Activated CD8-positive, alpha-beta T cell treated with anti-CD3 and anti-CD28 coated beads for 36 hours (primary cell): ENCODE data around the gene HES3. TPM values are rescaled to one million over a fixed set of nuclear protein-coding genes. Genes with fewer than 3 reads are reported as not detected.

ENCODE experiments used
- ATAC-seq: fragments of 200-7000 bp; cut with Tn5 transposase; one replicate; pipeline ENCODE4 v1.10.0; 2021; ENCODE audit warnings: mild to moderate bottlenecking, moderate library complexity
- CTCF ChIA-PET: fragments of 350-600 bp; sonication (Branson Sonifier 250); formaldehyde crosslinking; loops from one replicate; lab custom pipeline; 2021; ENCODE audit warnings: antibody characterized with exemption; lab: Charles Lee
- POLR2A ChIA-PET: fragments of 350-600 bp; sonication (Branson Sonifier 250); formaldehyde crosslinking; loops from one replicate; lab custom pipeline; 2021; ENCODE audit warnings: antibody characterized with exemption; lab: Charles Lee
- DNase-seq: peaks from one replicate; pipeline ENCODE4 v3.0.0-alpha.2; 2020
- H3K27ac Mint-ChIP-seq: one replicate; pipeline ENCODE4 v1.8.0; 2021; ENCODE audit warnings: mild to moderate bottlenecking, mixed read lengths
- H3K27me3 Mint-ChIP-seq: one replicate; pipeline ENCODE4 v1.8.0; 2021; ENCODE audit warnings: mixed read lengths
- H3K36me3 Mint-ChIP-seq: one replicate; pipeline ENCODE4 v1.8.0; 2021; ENCODE audit warnings: low read depth, mixed read lengths
- H3K4me1 Mint-ChIP-seq: one replicate; pipeline ENCODE4 v1.8.0; 2021; ENCODE audit warnings: low read depth, mixed read lengths
- H3K4me3 Mint-ChIP-seq: one replicate; pipeline ENCODE4 v1.8.0; 2021; ENCODE audit warnings: mild to moderate bottlenecking, moderate library complexity, mixed read lengths
- H3K9me3 Mint-ChIP-seq: one replicate; pipeline ENCODE4 v1.8.0; 2021; ENCODE audit warnings: mixed read lengths
- CTCF ChIP-seq: fragments of 200-600 bp; IDR thresholded peaks from one replicate; pipeline ENCODE4 v1.8.0; 2022; ENCODE audit warnings: antibody characterized with exemption, mild to moderate bottlenecking
- intact Hi-C: fragments of 100-400 bp; cut with micrococcal nuclease; formaldehyde crosslinking; loops from one replicate; pipeline ENCODE4 v1.10.0; 2022
- total RNA-seq, 2 experiments: library from RNA; stranded (reverse); gene quantifications; one replicate each; pipeline ENCODE4 v1.2.3, GENCODE V29; 2021

Gene HES3
- total RNA-seq, 2 experiments from 2014 or later, result not detected

- intact Hi-C loops, result no loop called here
- ChIA-PET CTCF (interaction anchor here (0.6 to 2.4 kb wide), 2 partner anchors 15 to 21 kb away, joined by 3 to 8 read pairs; no protein-coding TSS in a partner anchor), POLR2A (interaction anchor here (1.1 to 1.9 kb wide), 2 partner anchors 9 to 20 kb away, joined by 3 to 4 read pairs; partner anchors contain the start of gene RNF207)
- Mint-ChIP-seq H3K9me3 (no peaks in the 10 kb centered on the region), H3K4me1 (no peaks in the 10 kb centered on the region), H3K27ac (no peak overlapping the region), H3K4me3 (no peak overlapping the region), H3K36me3 (peaks cover 33% of the 10 kb centered on the region), H3K27me3 (no peaks in the 10 kb centered on the region)
- ATAC-seq (no peak), DNase-seq (no peak)
- TF ChIP-seq CTCF, result no peak
These were observed 18.3 kb upstream of the HES3 start for GRCh38 chr1:6225651-6226050.

- intact Hi-C loops, result no loop called here
- H3K9me3 Mint-ChIP-seq, result no peaks in the 10 kb centered on the region
- H3K27me3 Mint-ChIP-seq, result peaks cover under 1% of the 10 kb centered on the region
- TF ChIP-seq CTCF, result no peak
- no peak overlapping the region for H3K27ac Mint-ChIP-seq
- H3K36me3 Mint-ChIP-seq, result peaks cover 38% of the 10 kb centered on the region
- POLR2A ChIA-PET, result interaction anchor here (1.0 to 1.2 kb wide), 2 partner anchors 16 to 367 kb away, joined by 3 read pairs; no protein-coding TSS in a partner anchor
- CTCF ChIA-PET, result interaction anchor here (2.4 kb wide), 1 partner anchor 13 kb away, joined by 5 read pairs; no protein-coding TSS in a partner anchor
- peaks cover 19% of the 10 kb centered on the region for H3K4me1 Mint-ChIP-seq
- no peak overlapping the region for H3K4me3 Mint-ChIP-seq
- DNase-seq (no peak), ATAC-seq (no peak)
These were observed 10.6 kb upstream of the HES3 start for GRCh38 chr1:6233376-6233775.

GRCh38 chr1:6234502-6235295 is 9.3 kb upstream of the HES3 start:
- ChIA-PET CTCF (interaction anchor here (0.7 to 4.9 kb wide), 8 partner anchors 12 to 170 kb away, joined by 3 to 32 read pairs (median 4); partner anchors contain the start of gene GPR153), POLR2A (interaction anchor here (0.7 to 1.4 kb wide), 9 partner anchors 9 to 242 kb away, joined by 3 to 5 read pairs (median 3); partner anchors contain the start of gene RNF207)
- Mint-ChIP-seq H3K4me1 (peaks cover 22% of the 10 kb centered on the region), H3K36me3 (peaks cover 36% of the 10 kb centered on the region), H3K4me3 (peak overlapping the region; percentile 91), H3K9me3 (no peaks in the 10 kb centered on the region), H3K27ac (peak overlapping the region; percentile 81), H3K27me3 (peaks cover 12% of the 10 kb centered on the region)
- no peak for TF ChIP-seq CTCF
- no peak for ATAC-seq
- intact Hi-C loops, result no loop called here
- no peak for DNase-seq

- ChIA-PET POLR2A (interaction anchor here (0.7 to 1.4 kb wide), 9 partner anchors 10 to 242 kb away, joined by 3 to 5 read pairs (median 3); partner anchors contain the start of gene RNF207), CTCF (interaction anchor here (0.7 to 4.9 kb wide), 8 partner anchors 12 to 170 kb away, joined by 3 to 32 read pairs (median 4); partner anchors contain the start of gene GPR153)
- intact Hi-C loops, result no loop called here
- Mint-ChIP-seq H3K36me3 (peaks cover 35% of the 10 kb centered on the region), H3K9me3 (no peaks in the 10 kb centered on the region), H3K27me3 (peaks cover 16% of the 10 kb centered on the region), H3K27ac (peak overlapping the region; percentile 81), H3K4me3 (peak overlapping the region; percentile 91), H3K4me1 (peaks cover 22% of the 10 kb centered on the region)
- DNase-seq, result peak; percentile 46
- no peak for ATAC-seq
- TF ChIP-seq CTCF, result no peak
These were observed 8.7 kb upstream of the HES3 start for GRCh38 chr1:6235296-6235677.
